Type B pancreatic cell (in vitro differentiated cells): Measurements from ENCODE around the gene RABEP1. TPM values are rescaled to one million over a fixed set of nuclear protein-coding genes. Genes with fewer than 3 reads are reported as not detected.

ENCODE experiments used
- DNase-seq: peaks from one replicate; pipeline ENCODE4 v3.0.0; 2021; ENCODE audit warnings: mixed read lengths; ENCODE audit not compliant: unreplicated experiment; ENCODE audit errors: extremely low spot score
- H3K27ac Mint-ChIP-seq: 2 replicates; pipeline ENCODE4 v1.8.0; 2021; ENCODE audit warnings: mild to moderate bottlenecking, mixed read lengths
- H3K27me3 Mint-ChIP-seq: 2 replicates; pipeline ENCODE4 v1.8.0; 2021; ENCODE audit warnings: mixed read lengths
- H3K36me3 Mint-ChIP-seq: 2 replicates; pipeline ENCODE4 v1.8.0; 2021; ENCODE audit warnings: mixed read lengths
- H3K4me1 Mint-ChIP-seq: one replicate; pipeline ENCODE4 v1.8.0; 2021; ENCODE audit warnings: mixed read lengths; ENCODE audit not compliant: unreplicated experiment
- H3K4me3 Mint-ChIP-seq: 2 replicates; pipeline ENCODE4 v1.8.0; 2021; ENCODE audit warnings: mild to moderate bottlenecking, mixed read lengths
- H3K9me3 Mint-ChIP-seq: 2 replicates; pipeline ENCODE4 v1.8.0; 2021; ENCODE audit warnings: mixed read lengths
- CTCF ChIP-seq: fragments of 200-600 bp; sonication (generic); conservative IDR thresholded peaks from 2 replicates; pipeline ENCODE4 v1.5.0; 2021; ENCODE audit warnings: antibody characterized with exemption, mild to moderate bottlenecking
- total RNA-seq: library from RNA; stranded (reverse); gene quantifications from 2 replicates; pipeline ENCODE4 v1.2.1, GENCODE V29; 2021; ENCODE audit warnings: low replicate concordance

The RABEP1 gene
- total RNA-seq, 1 donor from 2014 or later = 43.7 TPM

GRCh38 chr17:5365831-5366230 lies 83.7 kb downstream of the RABEP1 start:
- no peaks in the 10 kb centered on the region for H3K4me1 Mint-ChIP-seq
- no peaks in the 10 kb centered on the region for H3K9me3 Mint-ChIP-seq
- no peaks in the 10 kb centered on the region for H3K27me3 Mint-ChIP-seq
- peak overlapping the region; percentile 65 for H3K27ac Mint-ChIP-seq
- H3K36me3 Mint-ChIP-seq = peaks cover 38% of the 10 kb centered on the region
- TF ChIP-seq CTCF = no peak
- no peak for DNase-seq
- no peak overlapping the region for H3K4me3 Mint-ChIP-seq

GRCh38 chr17:5370411-5370810 lies 88.3 kb downstream of the RABEP1 start:
- Mint-ChIP-seq H3K27ac (no peak overlapping the region), H3K4me1 (no peaks in the 10 kb centered on the region), H3K9me3 (no peaks in the 10 kb centered on the region), H3K36me3 (peaks cover 21% of the 10 kb centered on the region), H3K4me3 (no peak overlapping the region), H3K27me3 (no peaks in the 10 kb centered on the region)
- TF ChIP-seq CTCF = no peak
- no peak for DNase-seq

- Mint-ChIP-seq H3K4me3 (no peak overlapping the region), H3K36me3 (peaks cover 22% of the 10 kb centered on the region), H3K27me3 (no peaks in the 10 kb centered on the region), H3K27ac (no peak overlapping the region), H3K9me3 (no peaks in the 10 kb centered on the region), H3K4me1 (no peaks in the 10 kb centered on the region)
- DNase-seq = no peak
- TF ChIP-seq CTCF = no peak
Observed at GRCh38 chr17:5373112-5373511, 91.0 kb downstream of the RABEP1 start.

- Mint-ChIP-seq H3K4me1 (no peaks in the 10 kb centered on the region), H3K4me3 (no peak overlapping the region), H3K36me3 (peaks cover 33% of the 10 kb centered on the region), H3K9me3 (no peaks in the 10 kb centered on the region), H3K27me3 (no peaks in the 10 kb centered on the region), H3K27ac (peak overlapping the region; percentile 37)
- no peak for DNase-seq
- no peak for TF ChIP-seq CTCF
Observed at GRCh38 chr17:5378566-5379207, 96.6 kb downstream of the RABEP1 start.

- H3K27me3 Mint-ChIP-seq = no peaks in the 10 kb centered on the region
- H3K9me3 Mint-ChIP-seq = no peaks in the 10 kb centered on the region
- H3K36me3 Mint-ChIP-seq = peaks cover 31% of the 10 kb centered on the region
- TF ChIP-seq CTCF = no peak
- no peaks in the 10 kb centered on the region for H3K4me1 Mint-ChIP-seq
- DNase-seq = no peak
- no peak overlapping the region for H3K27ac Mint-ChIP-seq
- no peak overlapping the region for H3K4me3 Mint-ChIP-seq
Observed at GRCh38 chr17:5379351-5380107, 97.4 kb downstream of the RABEP1 start.
